H9 (cell line): ENCODE data around the gene FAS. TPM values are rescaled to one million over a fixed set of nuclear protein-coding genes. Genes with fewer than 3 reads are reported as not detected.

Experiments
- DNase-seq: peaks from one replicate; pipeline ENCODE4 v3.0.0-alpha.2; 2017
- H2AFZ ChIP-seq: one replicate; pipeline ENCODE4 v1.6.1; 2013; ENCODE audit warnings: mild to moderate bottlenecking, low read length, control low read depth, moderate library complexity
- H2AK5ac ChIP-seq: 2 replicates; pipeline ENCODE4 v1.6.1; 2013; ENCODE audit warnings: low read length, control low read depth, mixed read lengths; ENCODE audit not compliant: insufficient read length
- H2BK120ac ChIP-seq: one replicate; pipeline ENCODE4 v1.6.1; 2013; ENCODE audit warnings: low read depth, mild to moderate bottlenecking, low read length, control low read depth, inconsistent platforms; ENCODE audit not compliant: poor library complexity, severe bottlenecking
- H2BK12ac ChIP-seq: 2 replicates; pipeline ENCODE4 v1.6.1; 2013; ENCODE audit warnings: low read length, control low read depth, mixed read lengths, low read depth; ENCODE audit not compliant: insufficient read length
- H2BK15ac ChIP-seq: 2 replicates; pipeline ENCODE4 v1.6.1; 2013; ENCODE audit warnings: low read depth, low read length, control low read depth
- H2BK20ac ChIP-seq: one replicate; pipeline ENCODE4 v1.6.1; 2013; ENCODE audit warnings: low read depth, mild to moderate bottlenecking, low read length, control low read depth, inconsistent platforms; ENCODE audit not compliant: poor library complexity, severe bottlenecking
- H2BK5ac ChIP-seq: 2 replicates; pipeline ENCODE4 v1.6.1; 2013; ENCODE audit warnings: low read length, control low read depth, mixed read lengths; ENCODE audit not compliant: insufficient read length
- H3K14ac ChIP-seq: 2 replicates; pipeline ENCODE4 v1.6.1; 2013; ENCODE audit warnings: low read length, control low read depth; ENCODE audit not compliant: insufficient read depth
- H3K18ac ChIP-seq: 2 replicates; pipeline ENCODE4 v1.6.1; 2013; ENCODE audit warnings: low read depth, mild to moderate bottlenecking, mixed read lengths, low read length, control low read depth; ENCODE audit not compliant: insufficient read length
- H3K23ac ChIP-seq: 2 replicates; pipeline ENCODE4 v1.6.1; 2013; ENCODE audit warnings: low read length, control low read depth, mixed read lengths, low read depth; ENCODE audit not compliant: insufficient read length
- H3K23me2 ChIP-seq: 2 replicates; pipeline ENCODE4 v1.6.1; 2013; ENCODE audit warnings: low read depth, mild to moderate bottlenecking, mixed read lengths, low read length, control low read depth; ENCODE audit not compliant: insufficient read length, poor library complexity, severe bottlenecking
- H3K27ac ChIP-seq: 2 replicates; pipeline ENCODE4 v1.5.1; 2013; ENCODE audit warnings: low read length, control low read depth, mixed read lengths, low read depth; ENCODE audit not compliant: insufficient read length
- H3K27me3 ChIP-seq: 2 replicates; pipeline ENCODE4 v1.6.1; 2013; ENCODE audit warnings: low read length, control low read depth, inconsistent platforms; ENCODE audit not compliant: insufficient read depth
- H3K4ac ChIP-seq: 2 replicates; pipeline ENCODE4 v1.6.1; 2013; ENCODE audit warnings: low read depth, mild to moderate bottlenecking, control low read depth, inconsistent platforms, low read length, moderate library complexity
- H3K4me1 ChIP-seq: 2 replicates; pipeline ENCODE4 v1.6.1; 2013; ENCODE audit warnings: low read length, control low read depth, inconsistent platforms; ENCODE audit not compliant: insufficient read depth
- H3K4me2 ChIP-seq: 2 replicates; pipeline ENCODE4 v1.6.1; 2013; ENCODE audit warnings: low read length, control low read depth, mixed read lengths; ENCODE audit not compliant: insufficient read length, insufficient read depth
- H3K56ac ChIP-seq: 2 replicates; pipeline ENCODE4 v1.6.1; 2013; ENCODE audit warnings: low read depth, mild to moderate bottlenecking, mixed read lengths, low read length, control low read depth; ENCODE audit not compliant: insufficient read length
- H3K79me1 ChIP-seq: 2 replicates; pipeline ENCODE4 v1.6.1; 2013; ENCODE audit warnings: low read depth, mild to moderate bottlenecking, moderate library complexity, low read length, control low read depth, inconsistent platforms; ENCODE audit not compliant: insufficient read depth, poor library complexity, severe bottlenecking
- H3K79me2 ChIP-seq: 2 replicates; pipeline ENCODE4 v1.6.1; 2013; ENCODE audit warnings: low read length, control low read depth, inconsistent platforms; ENCODE audit not compliant: insufficient read depth
- H3K9ac ChIP-seq: 2 replicates; pipeline ENCODE4 v1.6.1; 2013; ENCODE audit warnings: low read length, control low read depth, mixed read lengths; ENCODE audit not compliant: insufficient read length; ENCODE audit errors: extremely low read depth
- H3K9me3 ChIP-seq: one replicate; pipeline ENCODE4 v1.6.1; 2013; ENCODE audit warnings: low read depth, low read length, inconsistent platforms; ENCODE audit not compliant: control insufficient read depth
- H3T11ph ChIP-seq: one replicate; pipeline ENCODE4 v1.6.1; 2013; ENCODE audit warnings: mild to moderate bottlenecking, low read length, control low read depth, inconsistent platforms
- H4K20me1 ChIP-seq: one replicate; pipeline ENCODE4 v1.6.1; 2013; ENCODE audit not compliant: control insufficient read depth, insufficient read length, insufficient read depth
- H4K5ac ChIP-seq: 2 replicates; pipeline ENCODE4 v1.6.1; 2013; ENCODE audit warnings: low read depth, mild to moderate bottlenecking, mixed read lengths, low read length, control low read depth; ENCODE audit not compliant: insufficient read length
- H4K8ac ChIP-seq: replicated peaks from 2 replicates; pipeline ENCODE4 v1.6.1; 2013; ENCODE audit warnings: low read length, control low read depth, mixed read lengths, low read depth; ENCODE audit not compliant: insufficient read length
- H4K91ac ChIP-seq: 2 replicates; pipeline ENCODE4 v1.6.1; 2013; ENCODE audit warnings: low read depth, mild to moderate bottlenecking, moderate library complexity, mixed read lengths, low read length, control low read depth; ENCODE audit not compliant: insufficient read length
- H3K27ac Mint-ChIP-seq, 3 experiments: 2 replicates in 2 of 3; 3 replicates in 1 of 3; pipeline ENCODE4 v1.8.0; 2020 to 2021; ENCODE audit warnings: mixed read lengths in 3 of 3, mild to moderate bottlenecking in 1 of 3, moderate library complexity in 1 of 3
- H3K27me3 Mint-ChIP-seq: 2 replicates; pipeline ENCODE4 v1.8.0; 2021; ENCODE audit warnings: low read depth, mild to moderate bottlenecking, moderate library complexity, mixed read lengths
- H3K36me3 Mint-ChIP-seq, 3 experiments: 2 replicates in 2 of 3; 3 replicates in 1 of 3; pipeline ENCODE4 v1.8.0; 2020 to 2021; ENCODE audit warnings: low read depth in 3 of 3, mixed read lengths in 3 of 3; ENCODE audit not compliant: insufficient read depth in 1 of 3
- H3K4me1 Mint-ChIP-seq, 2 experiments: 2 replicates each; pipeline ENCODE4 v1.8.0; 2020; ENCODE audit warnings: mixed read lengths in 2 of 2
- H3K4me3 Mint-ChIP-seq, 2 experiments: 2 replicates in 1 of 2; 3 replicates in 1 of 2; pipeline ENCODE4 v1.8.0; 2020 to 2021; ENCODE audit warnings: mild to moderate bottlenecking in 2 of 2, mixed read lengths in 2 of 2, moderate library complexity in 1 of 2
- H3K9me3 Mint-ChIP-seq, 2 experiments: 2 replicates in 1 of 2; 3 replicates in 1 of 2; pipeline ENCODE4 v1.8.0; 2020; ENCODE audit warnings: mild to moderate bottlenecking in 2 of 2, mixed read lengths in 2 of 2, moderate library complexity in 1 of 2
- CTCF ChIP-seq: fragments of 200-600 bp; sonication (generic); conservative IDR thresholded peaks from 3 replicates; pipeline ENCODE4 v1.8.0; 2021; ENCODE audit warnings: antibody characterized with exemption, mild to moderate bottlenecking
- WGBS: extraction: QIAGEN DNeasy Blood & Tissue Kit; methylation state at CpG from one replicate; pipeline ENCODE4 v1.1.7; 2013; ENCODE audit warnings: missing lambda C conversion rate, low lambda C conversion rate, mixed read lengths; ENCODE audit not compliant: insufficient read length; ENCODE audit errors: extremely low coverage; 5-methylcytosine and 5-hydroxymethylcytosine counted together
- total RNA-seq: library from RNA; stranded (reverse); gene quantifications from 2 replicates; pipeline ENCODE4 v1.2.1, GENCODE V29; 2021

FAS gene
- total RNA-seq, 1 experiment from 2014 or later: 3.0 TPM

- Histone ChIP-seq H3K56ac (no peak overlapping the region), H2BK120ac (no peak overlapping the region), H3K4me2 (no peak overlapping the region), H3K4ac (no peak overlapping the region), H3K27me3 (no peaks in the 10 kb centered on the region), H2AFZ (no peak overlapping the region), H2AK5ac (no peak overlapping the region), H4K5ac (no peak overlapping the region), H2BK12ac (no peak overlapping the region), H3K9ac (no peak overlapping the region), H3K14ac (no peak overlapping the region), H3K18ac (no peak overlapping the region), H4K8ac (no peak overlapping the region), H2BK15ac (no peak overlapping the region), H3K79me2 (no peaks in the 10 kb centered on the region), H4K20me1 (no peaks in the 10 kb centered on the region), H3K23ac (no peak overlapping the region), H2BK5ac (no peak overlapping the region), H3K9me3 (no peaks in the 10 kb centered on the region), H3K4me1 (no peaks in the 10 kb centered on the region), H3K79me1 (no peaks in the 10 kb centered on the region), H3K23me2 (no peaks in the 10 kb centered on the region), H3T11ph (no peak overlapping the region), H4K91ac (no peak overlapping the region), H2BK20ac (no peak overlapping the region), H3K27ac (no peak overlapping the region)
- no peak overlapping the region for H3K27ac Mint-ChIP-seq
- H3K9me3 Mint-ChIP-seq: no peaks in the 10 kb centered on the region
- no peak for TF ChIP-seq CTCF
- H3K4me3 Mint-ChIP-seq: no peak overlapping the region
- no CpG with 5 or more reads among the region's 3 CpGs for WGBS
- H3K27me3 Mint-ChIP-seq: no peaks in the 10 kb centered on the region
- no peaks in the 10 kb centered on the region for H3K36me3 Mint-ChIP-seq
- no peaks in the 10 kb centered on the region for H3K4me1 Mint-ChIP-seq
- no peak for DNase-seq
These were observed 45.8 kb upstream of the FAS start for GRCh38 chr10:88944813-88945212.
